ENCODE measurements around the gene ADD1.

Gene ADD1

GRCh38 chr4:2824329-2824835 lies 19.3 kb upstream of the ADD1 start:
- Mint-ChIP-seq H3K27me3 (no peaks in the 10 kb centered on the region), H3K4me1 (peaks cover 8% of the 10 kb centered on the region), H3K36me3 (peaks cover 57% of the 10 kb centered on the region), H3K9me3 (no peaks in the 10 kb centered on the region), H3K27ac (no peak overlapping the region), H3K4me3 (no peak overlapping the region)
- DNase-seq: no peak
- CTCF ChIA-PET: no interaction called here

GRCh38 chr4:2824836-2825381 lies 18.7 kb upstream of the ADD1 start:
- Mint-ChIP-seq H3K9me3 (no peaks in the 10 kb centered on the region), H3K36me3 (peaks cover 52% of the 10 kb centered on the region), H3K27me3 (no peaks in the 10 kb centered on the region), H3K4me1 (peaks cover 2% of the 10 kb centered on the region), H3K4me3 (no peak overlapping the region), H3K27ac (no peak overlapping the region)
- CTCF ChIA-PET: no interaction called here
- DNase-seq: no peak

GRCh38 chr4:2825740-2826139 lies 17.9 kb upstream of the ADD1 start:
- Mint-ChIP-seq H3K4me3 (no peak overlapping the region), H3K36me3 (peaks cover 52% of the 10 kb centered on the region), H3K27ac (no peak overlapping the region), H3K4me1 (no peaks in the 10 kb centered on the region), H3K9me3 (no peaks in the 10 kb centered on the region), H3K27me3 (no peaks in the 10 kb centered on the region)
- CTCF ChIA-PET: no interaction called here
- no peak for DNase-seq

GRCh38 chr4:2827071-2827873 lies 16.4 kb upstream of the ADD1 start:
- Mint-ChIP-seq H3K27ac (no peak overlapping the region), H3K4me3 (no peak overlapping the region), H3K36me3 (peaks cover 52% of the 10 kb centered on the region), H3K9me3 (no peaks in the 10 kb centered on the region), H3K27me3 (no peaks in the 10 kb centered on the region), H3K4me1 (no peaks in the 10 kb centered on the region)
- DNase-seq: no peak
- CTCF ChIA-PET: no interaction called here

- DNase-seq: no peak
- H3K4me3 Mint-ChIP-seq: no peak overlapping the region
- peaks cover 53% of the 10 kb centered on the region for H3K36me3 Mint-ChIP-seq
- H3K4me1 Mint-ChIP-seq: no peaks in the 10 kb centered on the region
- H3K27me3 Mint-ChIP-seq: no peaks in the 10 kb centered on the region
- H3K9me3 Mint-ChIP-seq: no peaks in the 10 kb centered on the region
- CTCF ChIA-PET: no interaction called here
- H3K27ac Mint-ChIP-seq: peak overlapping the region; percentile 22
Observed at GRCh38 chr4:2827874-2828751, 15.5 kb upstream of the ADD1 start.

GRCh38 chr4:2828758-2829181 lies 14.9 kb upstream of the ADD1 start:
- DNase-seq: no peak
- Mint-ChIP-seq H3K36me3 (peaks cover 52% of the 10 kb centered on the region), H3K4me1 (peaks cover 4% of the 10 kb centered on the region), H3K4me3 (no peak overlapping the region), H3K27ac (peak overlapping the region; percentile 22), H3K27me3 (no peaks in the 10 kb centered on the region), H3K9me3 (no peaks in the 10 kb centered on the region)
- CTCF ChIA-PET: no interaction called here

- H3K4me1 Mint-ChIP-seq: peaks cover 7% of the 10 kb centered on the region
- H3K27ac Mint-ChIP-seq: no peak overlapping the region
- H3K36me3 Mint-ChIP-seq: peaks cover 48% of the 10 kb centered on the region
- CTCF ChIA-PET: no interaction called here
- H3K4me3 Mint-ChIP-seq: no peak overlapping the region
- no peaks in the 10 kb centered on the region for H3K9me3 Mint-ChIP-seq
- DNase-seq: peak; percentile 8
- no peaks in the 10 kb centered on the region for H3K27me3 Mint-ChIP-seq
Observed at GRCh38 chr4:2829321-2829932, 14.2 kb upstream of the ADD1 start.

- Mint-ChIP-seq H3K4me3 (no peak overlapping the region), H3K9me3 (no peaks in the 10 kb centered on the region), H3K36me3 (peaks cover 47% of the 10 kb centered on the region), H3K27me3 (no peaks in the 10 kb centered on the region), H3K4me1 (peaks cover 13% of the 10 kb centered on the region), H3K27ac (no peak overlapping the region)
- CTCF ChIA-PET: no interaction called here
- no peak for DNase-seq
Observed at GRCh38 chr4:2829933-2830451, 13.7 kb upstream of the ADD1 start.

- no peak overlapping the region for H3K4me3 Mint-ChIP-seq
- H3K4me1 Mint-ChIP-seq: peaks cover 22% of the 10 kb centered on the region
- no peaks in the 10 kb centered on the region for H3K27me3 Mint-ChIP-seq
- H3K27ac Mint-ChIP-seq: peak overlapping the region; percentile 42
- no peaks in the 10 kb centered on the region for H3K9me3 Mint-ChIP-seq
- CTCF ChIA-PET: no interaction called here
- peak; percentile 15 for DNase-seq
- H3K36me3 Mint-ChIP-seq: peaks cover 43% of the 10 kb centered on the region
Observed at GRCh38 chr4:2830632-2831610, 12.7 kb upstream of the ADD1 start.

GRCh38 chr4:2831611-2832308 lies 11.9 kb upstream of the ADD1 start:
- CTCF ChIA-PET: no interaction called here
- peaks cover 39% of the 10 kb centered on the region for H3K36me3 Mint-ChIP-seq

GRCh38 chr4:2832309-2832980 lies 11.2 kb upstream of the ADD1 start:
- peaks cover 38% of the 10 kb centered on the region for H3K36me3 Mint-ChIP-seq
- no peak overlapping the region for H3K27ac Mint-ChIP-seq
- H3K4me1 Mint-ChIP-seq: peaks cover 36% of the 10 kb centered on the region
- H3K9me3 Mint-ChIP-seq: no peaks in the 10 kb centered on the region
- DNase-seq: no peak
- no peak overlapping the region for H3K4me3 Mint-ChIP-seq
- CTCF ChIA-PET: no interaction called here
- no peaks in the 10 kb centered on the region for H3K27me3 Mint-ChIP-seq

More at GRCh38 chr4:2831611-2832308, 11.9 kb upstream of the ADD1 start:
- peak; percentile 16 for DNase-seq
- Mint-ChIP-seq H3K9me3 (no peaks in the 10 kb centered on the region), H3K4me1 (peaks cover 29% of the 10 kb centered on the region), H3K27me3 (no peaks in the 10 kb centered on the region), H3K4me3 (no peak overlapping the region), H3K27ac (no peak overlapping the region)

- Mint-ChIP-seq H3K27me3 (no peaks in the 10 kb centered on the region), H3K36me3 (peaks cover 42% of the 10 kb centered on the region), H3K9me3 (no peaks in the 10 kb centered on the region), H3K4me1 (peaks cover 42% of the 10 kb centered on the region), H3K4me3 (no peak overlapping the region), H3K27ac (no peak overlapping the region)
- DNase-seq: no peak
- CTCF ChIA-PET: no interaction called here
Observed at GRCh38 chr4:2832981-2833670, 10.5 kb upstream of the ADD1 start.

All from activated naive CD4-positive, alpha-beta T cell treated with anti-CD3 and anti-CD28 coated beads, Interleukin-2, amount 10 ng/mL, durations not matched to agents 7 days and 5 days (primary cell).